IMR-90 (cell line): Measurements from ENCODE around the gene PLPP4. TPM values are rescaled to one million over a fixed set of nuclear protein-coding genes. Genes with fewer than 3 reads are reported as not detected.

Experiments
- ATAC-seq: fragments of 200-7000 bp; cut with Tn5 transposase; 2 replicates; pipeline ENCODE4 v1.9.1; 2020; ENCODE audit warnings: low read depth, mild to moderate bottlenecking, moderate library complexity
- BruUV-seq: library from RNA; stranded (reverse); fragments of 400-500 nt; replicated peaks from 2 replicates; lab custom pipeline; 2021; lab: Mats Ljungman, UMichigan
- CTCF ChIA-PET: fragments of 300-600 bp; formaldehyde crosslinking; extraction: SDS; loops from one replicate; lab custom pipeline; 2021; ENCODE audit warnings: antibody characterized with exemption; lab: Yijun Ruan, JAX
- POLR2A ChIA-PET: fragments of 300-600 bp; sonication (Branson Sonifier 250); formaldehyde crosslinking; loops from one replicate; lab custom pipeline; 2022; ENCODE audit warnings: antibody characterized with exemption; ENCODE audit not compliant: unreplicated experiment; lab: Charles Lee
- DNase-seq: peaks from one replicate; pipeline ENCODE4 v3.0.0; 2013
- H2AFZ ChIP-seq: replicated peaks from 2 replicates; pipeline ENCODE3; 2013; ENCODE audit warnings: low read length, mild to moderate bottlenecking; ENCODE audit not compliant: poor library complexity
- H2AK5ac ChIP-seq: 2 replicates; pipeline ENCODE4 v1.6.1; 2013; ENCODE audit warnings: low read depth, low read length, inconsistent platforms
- H2AK9ac ChIP-seq: replicated peaks from 2 replicates; pipeline ENCODE3; 2013; ENCODE audit warnings: mild to moderate bottlenecking, low read depth, low read length, moderate library complexity; ENCODE audit not compliant: poor library complexity
- H2BK120ac ChIP-seq: 2 replicates; pipeline ENCODE4 v1.6.1; 2013; ENCODE audit warnings: low read depth, low read length, inconsistent platforms
- H2BK15ac ChIP-seq: 3 replicates; pipeline ENCODE4 v1.6.1; 2013; ENCODE audit warnings: low read depth, low read length, inconsistent platforms
- H2BK20ac ChIP-seq: 2 replicates; pipeline ENCODE4 v1.6.1; 2013; ENCODE audit warnings: low read depth, mild to moderate bottlenecking, inconsistent platforms, low read length, moderate library complexity
- H2BK5ac ChIP-seq: 2 replicates; pipeline ENCODE4 v1.6.1; 2013; ENCODE audit warnings: mild to moderate bottlenecking, low read depth, low read length, inconsistent platforms; ENCODE audit not compliant: poor library complexity, severe bottlenecking
- H3K14ac ChIP-seq: replicated peaks from 2 replicates; pipeline ENCODE4 v1.6.1; 2013; ENCODE audit warnings: low read depth, low read length, inconsistent platforms
- H3K18ac ChIP-seq: 2 replicates; pipeline ENCODE4 v1.6.1; 2013; ENCODE audit warnings: low read depth, low read length, control low read depth
- H3K23ac ChIP-seq: 2 replicates; pipeline ENCODE4 v1.6.1; 2013; ENCODE audit warnings: low read depth, low read length, inconsistent platforms
- H3K27ac ChIP-seq: 2 replicates; pipeline ENCODE4 v1.5.1; 2013; ENCODE audit warnings: mild to moderate bottlenecking, control low read depth, low read length; ENCODE audit not compliant: insufficient read depth
- H3K27me3 ChIP-seq: 2 replicates; pipeline ENCODE4 v1.6.1; 2013; ENCODE audit warnings: low read length; ENCODE audit not compliant: control insufficient read depth, insufficient read depth
- H3K36me3 ChIP-seq: 2 replicates; pipeline ENCODE4 v1.6.1; 2013; ENCODE audit warnings: low read length, mixed read lengths; ENCODE audit not compliant: control insufficient read depth, insufficient read depth
- H3K4ac ChIP-seq: 2 replicates; pipeline ENCODE4 v1.6.1; 2013; ENCODE audit warnings: low read depth, low read length, inconsistent platforms
- H3K4me1 ChIP-seq: 2 replicates; pipeline ENCODE4 v1.6.1; 2013; ENCODE audit warnings: low read length, mixed read lengths; ENCODE audit not compliant: control insufficient read depth, insufficient read depth
- H3K4me2 ChIP-seq: 2 replicates; pipeline ENCODE4 v1.6.1; 2013; ENCODE audit warnings: low read depth, mild to moderate bottlenecking, control low read depth, low read length, moderate library complexity
- H3K4me3 ChIP-seq: 2 replicates; pipeline ENCODE4 v1.5.1; 2013; ENCODE audit warnings: low read depth, mild to moderate bottlenecking, control low read depth, low read length, moderate library complexity; ENCODE audit not compliant: insufficient read depth
- H3K56ac ChIP-seq: 2 replicates; pipeline ENCODE4 v1.6.1; 2013; ENCODE audit warnings: low read length, inconsistent platforms; ENCODE audit not compliant: insufficient read depth; ENCODE audit errors: extremely low read depth
- H3K79me1 ChIP-seq, 2 experiments: 2 replicates each; pipeline ENCODE4 v1.6.1; 2013; ENCODE audit warnings: low read length in 2 of 2, inconsistent platforms in 1 of 2, low read depth in 1 of 2
- H3K9ac ChIP-seq: 2 replicates; pipeline ENCODE4 v1.6.1; 2013; ENCODE audit warnings: low read depth, low read length, control low read depth
- H3K9me1 ChIP-seq: 2 replicates; pipeline ENCODE4 v1.6.1; 2013; ENCODE audit warnings: low read length, inconsistent platforms; ENCODE audit not compliant: insufficient read depth
- H3K9me3 ChIP-seq: 2 replicates; pipeline ENCODE4 v1.6.1; 2013; ENCODE audit warnings: low read length; ENCODE audit not compliant: control insufficient read depth, insufficient read depth
- H4K20me1 ChIP-seq: 2 replicates; pipeline ENCODE4 v1.6.1; 2013; ENCODE audit warnings: low read length, inconsistent platforms; ENCODE audit not compliant: insufficient read depth
- H4K5ac ChIP-seq: 2 replicates; pipeline ENCODE4 v1.6.1; 2013; ENCODE audit warnings: mild to moderate bottlenecking, low read depth, low read length, control low read depth
- H4K8ac ChIP-seq, 2 experiments: 2 replicates each; pipeline ENCODE4 v1.6.1; 2013; ENCODE audit warnings: low read depth in 2 of 2, low read length in 2 of 2, control low read depth in 1 of 2, inconsistent platforms in 1 of 2
- H4K91ac ChIP-seq: 2 replicates; pipeline ENCODE4 v1.6.1; 2013; ENCODE audit warnings: low read depth, low read length, inconsistent platforms; ENCODE audit not compliant: insufficient read depth
- MAFK ChIP-seq: IDR thresholded peaks from 2 replicates; pipeline ENCODE4 v1.6.1; 2012; ENCODE audit warnings: low read depth, low read length, improper control_type of control experiment
- WGBS, 2 experiments: methylation state at CpG; one replicate each; pipeline versions ENCODE4 v1.1.5 to v1.1.7; 2013; ENCODE audit warnings: missing lambda C conversion rate in 2 of 2; ENCODE audit not compliant: insufficient read length in 1 of 2; ENCODE audit errors: extremely low coverage in 2 of 2; 5-methylcytosine and 5-hydroxymethylcytosine counted together
- dilution Hi-C: fragments of 300-500 bp; cut with HindIII; formaldehyde crosslinking; loops from one replicate; pipeline ENCODE4 v1.14.3; 2018; ENCODE audit warnings: low sequenced_read_pairs; ENCODE audit not compliant: unreplicated experiment
- in situ Hi-C: fragments of 300-500 bp; cut with MboI; formaldehyde crosslinking; loops from 3 replicates; pipeline ENCODE4 v1.14.3; 2019; ENCODE audit warnings: low sequenced_read_pairs, inconsistent platforms, mixed read lengths
- intact Hi-C: fragments of 100-400 bp; cut with micrococcal nuclease; formaldehyde crosslinking; loops from 2 replicates; pipeline ENCODE4 v1.10.0; 2022
- polyA plus RNA-seq, 3 experiments: library from polyadenylated mRNA; depleted of rRNA; stranded (reverse); fragments of >200 nt; gene quantifications; 2 replicates each; pipeline ENCODE4 v1.2.3, GENCODE V29; 2012; ENCODE audit warnings: low replicate concordance in 1 of 3
- total RNA-seq: library from RNA; depleted of rRNA; stranded (reverse); fragments of >200 nt; gene quantifications from 2 replicates; pipeline ENCODE4 v1.2.3, GENCODE V29; 2012

Gene PLPP4
- total and polyA plus RNA-seq, 2 of the 4 experiments (the other 2 are of a cell fraction), result 0.18 to 0.60 TPM

DNA sequence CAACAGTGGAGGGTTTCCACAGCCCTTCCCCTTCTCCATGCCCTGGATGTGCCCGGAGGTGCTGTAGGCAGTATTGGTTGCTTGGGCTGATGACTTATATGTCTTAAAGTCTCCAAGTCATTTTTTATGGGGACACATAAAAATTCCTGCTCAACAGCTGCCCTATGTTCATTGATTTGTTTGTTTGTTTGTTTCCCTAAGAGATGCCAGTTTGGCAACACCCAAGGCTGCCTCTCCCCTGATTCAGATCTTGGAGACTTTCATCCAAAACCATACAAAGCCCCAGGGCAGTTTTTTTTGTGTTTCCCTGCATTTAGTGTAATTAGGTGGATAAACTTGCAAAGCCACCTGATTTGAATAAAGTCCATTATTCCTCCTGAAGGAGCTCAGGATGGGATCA is 115.3 kb downstream of the PLPP4 start:
- no peak overlapping the region for H2AFZ ChIP-seq
- H3K4me2 ChIP-seq, result no peak overlapping the region
- DNase-seq, result no peak
- no peaks in the 10 kb centered on the region for H3K36me3 ChIP-seq
- TF ChIP-seq MAFK, result no peak
- no peak overlapping the region for H4K5ac ChIP-seq
- no peak overlapping the region for H3K27ac ChIP-seq
- no peak overlapping the region for H2BK15ac ChIP-seq
- H3K9me1 ChIP-seq, result no peaks in the 10 kb centered on the region
- no peak overlapping the region for H3K18ac ChIP-seq
- H2BK5ac ChIP-seq, result no peak overlapping the region
- no peak for ATAC-seq
- ChIA-PET CTCF (no interaction called here), POLR2A (no interaction called here)
- no CpG with 5 or more reads among the region's 1 CpG for WGBS, 2 experiments
- in situ Hi-C loops, result no loop called here
- H3K56ac ChIP-seq, result no peak overlapping the region
- H2BK20ac ChIP-seq, result no peak overlapping the region
- H2AK5ac ChIP-seq, result no peak overlapping the region
- H3K9ac ChIP-seq, result no peak overlapping the region
- no peak overlapping the region for H3K14ac ChIP-seq
- no peak overlapping the region for H2BK120ac ChIP-seq
- H4K20me1 ChIP-seq, result no peaks in the 10 kb centered on the region
- H3K23ac ChIP-seq, result no peak overlapping the region
- intact Hi-C loops, result no loop called here
- dilution Hi-C loops, result no loop called here
- peaks cover 24% of the 10 kb centered on the region for H3K9me3 ChIP-seq
- H3K79me1 ChIP-seq, result no peaks in the 10 kb centered on the region
- no peak overlapping the region for H3K4ac ChIP-seq
- H3K4me3 ChIP-seq, result no peak overlapping the region
- H2AK9ac ChIP-seq, result no peak overlapping the region
- no peak overlapping the region for H4K91ac ChIP-seq
- no peaks in the 10 kb centered on the region for H3K27me3 ChIP-seq
- BruUV-seq, result no TSS peak
- no peak overlapping the region for H4K8ac ChIP-seq
- no peaks in the 10 kb centered on the region for H3K4me1 ChIP-seq
